ENCODE measurements around the gene SP6.

The SP6 gene

GRCh38 chr17:47856830-47857229, 5.9 kb upstream of the SP6 start:
- no peak for DNase-seq (ENCODE audit: low read depth in 2 of 2)

DNA sequence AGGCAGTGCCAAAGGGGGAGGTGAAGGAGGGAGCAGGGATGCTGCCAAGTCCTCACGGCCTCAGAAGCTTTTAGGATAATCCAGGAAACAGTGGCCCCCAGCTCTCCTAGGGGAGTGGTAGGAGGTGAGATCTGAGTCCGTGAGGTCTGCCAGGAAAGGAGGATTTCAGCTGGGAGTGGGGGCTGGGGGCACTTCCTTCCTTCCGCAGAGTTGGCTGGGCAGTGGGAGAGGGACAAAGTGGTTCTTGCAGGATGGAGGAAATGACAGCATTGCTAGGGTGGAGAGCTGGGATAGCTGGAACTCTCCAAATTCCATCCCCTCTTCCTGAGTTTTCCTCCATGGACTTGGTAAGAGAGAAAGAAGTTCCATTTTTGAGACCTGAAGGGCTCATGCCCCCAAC, 4.8 kb upstream of the SP6 start:
- DNase-seq (ENCODE audit: low read depth in 2 of 2) = no peak

DNA sequence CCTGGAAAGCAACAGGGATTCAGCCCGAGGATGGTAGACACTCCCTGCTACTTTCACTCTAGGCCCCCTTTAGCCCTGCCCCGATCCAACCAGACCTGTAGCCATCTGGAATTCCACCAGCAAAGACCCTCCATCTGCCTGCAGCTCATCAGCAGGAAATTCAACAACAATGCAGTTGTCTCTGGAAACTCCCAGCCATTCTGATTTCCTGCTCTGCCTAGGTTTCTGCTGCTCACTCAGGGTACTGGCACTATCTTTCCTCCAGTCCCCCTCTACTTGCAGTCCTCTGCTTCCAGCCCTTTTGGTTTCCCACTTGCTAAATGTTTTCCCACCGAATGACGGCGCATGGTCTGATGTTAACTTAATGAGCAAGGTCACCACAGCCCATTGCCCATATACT, 2.7 kb upstream of the SP6 start:
- no peak for DNase-seq (ENCODE audit: low read depth in 2 of 2)

DNA sequence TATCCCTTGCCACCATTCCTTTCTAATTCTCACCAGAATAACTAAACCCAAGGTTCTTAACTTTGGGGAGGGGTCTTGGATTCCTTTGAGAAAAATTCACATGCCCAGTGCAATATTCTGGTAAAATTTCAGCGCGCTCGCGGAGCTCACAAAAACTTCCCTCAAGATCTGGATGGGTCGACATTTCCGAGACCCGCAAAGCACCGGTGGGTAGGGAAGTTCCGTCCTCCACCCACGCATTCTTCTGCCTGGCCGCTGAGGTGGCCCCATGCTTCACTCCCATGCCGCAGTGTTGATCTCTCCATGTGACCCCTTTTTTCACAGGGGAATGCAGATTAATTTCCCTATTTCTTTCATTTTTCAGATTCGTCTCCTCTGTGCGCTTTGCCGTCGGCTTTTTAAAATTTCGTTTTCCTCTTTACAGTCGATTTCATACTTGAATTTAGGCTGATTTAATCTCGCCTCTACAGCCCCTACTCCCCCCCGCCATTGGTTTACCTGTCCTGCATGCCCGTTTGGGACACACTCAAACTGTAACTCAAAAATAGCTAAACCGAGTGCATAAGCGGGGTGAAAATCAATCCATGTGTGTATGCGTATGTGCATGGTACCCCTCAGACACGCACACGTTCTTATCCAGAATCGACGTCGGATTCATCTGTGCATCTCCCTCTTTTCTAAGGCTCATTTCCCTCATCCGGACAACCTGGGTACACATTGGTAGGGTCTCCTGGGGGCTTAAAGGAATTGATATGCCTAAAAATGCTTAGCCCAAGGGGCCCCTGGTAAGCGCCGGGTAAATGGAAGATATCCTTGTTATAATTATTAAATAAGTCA, 1.4 kb upstream of the SP6 start:
- DNase-seq (ENCODE audit: low read depth in 2 of 2) = no peak

- DNase-seq (ENCODE audit: low read depth in 2 of 2) = no peak
Measured at GRCh38 chr17:47851764-47852112, 775 bp upstream of the SP6 start.

DNA sequence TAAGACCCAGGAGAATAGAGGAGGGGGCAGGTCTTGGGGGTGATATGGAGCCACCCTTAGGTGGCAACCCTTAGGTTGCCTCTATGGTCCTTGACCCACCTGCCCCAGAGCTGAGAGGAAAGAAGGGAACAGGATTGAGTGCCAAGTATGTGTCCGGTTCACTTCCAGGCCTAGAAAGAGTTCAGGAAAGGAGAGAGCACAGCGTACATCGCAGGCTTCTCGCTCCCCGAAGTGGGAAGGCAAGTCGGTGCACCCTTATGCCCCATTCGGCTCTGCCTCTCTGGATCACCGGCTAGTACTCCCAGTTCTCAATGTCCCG, 631 bp downstream of the SP6 start:
- DNase-seq (ENCODE audit: low read depth in 2 of 2) = no peak

- DNase-seq (ENCODE audit: low read depth in 2 of 2) = no peak
Measured at GRCh38 chr17:47848198-47848513, 2.8 kb downstream of the SP6 start.

- DNase-seq (ENCODE audit: low read depth in 2 of 2) = no peak
Measured at GRCh38 chr17:47847341-47848197, 3.4 kb downstream of the SP6 start.

DNA sequence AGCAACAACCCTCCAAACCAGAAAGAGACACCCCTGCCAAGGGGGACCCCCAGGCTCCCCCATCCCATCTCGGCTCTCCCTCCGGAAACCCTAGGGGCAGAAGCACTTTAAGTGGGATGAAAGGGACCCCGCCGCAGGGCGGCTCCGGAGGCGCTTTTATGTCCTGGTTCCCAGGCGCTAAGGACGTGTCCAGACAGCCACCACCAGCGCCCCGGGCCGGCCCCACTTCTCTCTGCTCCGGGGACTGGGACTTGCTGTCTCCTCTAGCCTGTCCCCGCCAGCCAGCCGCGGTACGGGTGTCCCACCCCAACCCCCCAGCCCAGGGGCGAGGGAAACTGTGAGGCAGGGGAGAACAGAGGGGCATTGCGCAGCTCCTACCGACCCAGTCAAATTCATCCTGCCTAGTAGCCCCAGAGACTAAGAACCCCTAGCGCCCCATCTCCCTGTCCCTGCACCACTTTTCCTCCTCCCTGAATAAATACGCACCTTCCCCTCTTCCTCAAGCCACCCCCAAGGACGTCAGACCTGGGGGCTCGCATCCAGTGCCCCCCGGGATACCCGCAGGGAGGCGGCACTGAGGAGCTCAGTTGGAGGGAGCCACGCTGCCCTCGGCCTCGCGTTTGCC, 4.1 kb downstream of the SP6 start:
- no peak for DNase-seq (ENCODE audit: low read depth in 2 of 2)

GRCh38 chr17:47845716-47846075, 5.3 kb downstream of the SP6 start:
- no peak for DNase-seq (ENCODE audit: low read depth in 2 of 2)

DNA sequence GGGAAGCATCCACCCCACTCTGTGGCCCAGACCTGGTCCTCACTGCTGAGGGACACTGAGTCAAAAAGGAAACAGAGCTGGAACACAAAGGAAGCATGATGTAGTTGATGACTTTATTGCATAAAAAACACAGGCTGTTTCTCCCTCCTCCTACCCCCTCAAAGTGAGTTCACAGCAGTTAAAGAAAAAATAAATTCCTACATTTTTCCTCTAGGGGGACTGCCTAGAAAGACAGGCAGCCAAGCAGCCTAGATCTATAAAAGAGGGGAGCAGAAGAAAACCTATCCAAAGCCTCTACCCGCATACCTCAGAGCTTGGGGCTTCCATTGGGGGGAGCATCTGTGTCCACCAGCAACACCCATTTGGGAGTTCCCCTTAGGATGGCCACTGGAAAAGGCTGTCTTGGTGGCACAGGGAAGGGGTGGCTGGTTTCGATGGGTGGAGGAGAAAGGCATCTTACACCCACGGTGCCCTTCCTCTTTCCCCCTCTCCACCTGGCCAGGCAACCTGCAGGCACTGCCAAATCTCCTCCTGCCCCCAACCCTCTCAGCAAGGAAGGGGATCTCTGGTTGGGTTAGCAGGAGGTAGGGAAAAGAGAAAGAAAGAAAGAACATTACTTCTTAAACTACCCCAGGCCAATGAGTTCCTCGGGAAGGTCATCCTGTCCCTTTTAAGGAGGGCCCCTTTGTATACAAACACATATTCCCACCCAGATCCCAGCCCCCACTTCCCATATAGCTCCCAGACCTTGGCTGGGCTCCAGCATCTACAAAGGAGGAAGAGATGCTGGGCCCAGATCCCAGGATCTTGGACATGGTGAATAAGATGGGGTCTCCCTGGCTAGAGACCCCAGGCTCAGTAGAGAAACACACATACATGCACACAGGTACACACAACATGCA, 5.9 kb downstream of the SP6 start:
- no peak for DNase-seq (ENCODE audit: low read depth in 2 of 2)

DNA sequence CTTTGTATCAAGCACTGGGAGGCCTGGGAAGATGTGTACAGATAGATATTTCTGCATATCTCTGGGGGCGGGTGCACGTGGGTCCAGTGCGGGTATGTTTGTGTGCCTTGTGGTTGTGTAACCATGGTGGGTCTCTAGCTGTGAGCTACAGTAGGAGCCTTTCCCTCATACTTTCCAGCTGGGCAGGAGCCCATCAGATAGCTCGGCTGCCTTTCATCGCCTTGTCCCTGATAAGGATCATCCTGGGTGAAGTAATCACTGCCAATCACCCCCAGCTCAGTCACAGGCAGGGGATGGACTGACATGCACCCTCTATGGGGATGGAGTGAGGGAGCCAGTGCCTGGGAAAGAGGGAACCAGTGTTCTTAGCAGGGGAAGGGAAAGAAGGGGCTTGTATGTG, 6.7 kb downstream of the SP6 start:
- no peak for DNase-seq (ENCODE audit: low read depth in 2 of 2)

GRCh38 chr17:47843391-47843730, 7.6 kb downstream of the SP6 start:
- no peak for DNase-seq (ENCODE audit: low read depth in 2 of 2)

DNA sequence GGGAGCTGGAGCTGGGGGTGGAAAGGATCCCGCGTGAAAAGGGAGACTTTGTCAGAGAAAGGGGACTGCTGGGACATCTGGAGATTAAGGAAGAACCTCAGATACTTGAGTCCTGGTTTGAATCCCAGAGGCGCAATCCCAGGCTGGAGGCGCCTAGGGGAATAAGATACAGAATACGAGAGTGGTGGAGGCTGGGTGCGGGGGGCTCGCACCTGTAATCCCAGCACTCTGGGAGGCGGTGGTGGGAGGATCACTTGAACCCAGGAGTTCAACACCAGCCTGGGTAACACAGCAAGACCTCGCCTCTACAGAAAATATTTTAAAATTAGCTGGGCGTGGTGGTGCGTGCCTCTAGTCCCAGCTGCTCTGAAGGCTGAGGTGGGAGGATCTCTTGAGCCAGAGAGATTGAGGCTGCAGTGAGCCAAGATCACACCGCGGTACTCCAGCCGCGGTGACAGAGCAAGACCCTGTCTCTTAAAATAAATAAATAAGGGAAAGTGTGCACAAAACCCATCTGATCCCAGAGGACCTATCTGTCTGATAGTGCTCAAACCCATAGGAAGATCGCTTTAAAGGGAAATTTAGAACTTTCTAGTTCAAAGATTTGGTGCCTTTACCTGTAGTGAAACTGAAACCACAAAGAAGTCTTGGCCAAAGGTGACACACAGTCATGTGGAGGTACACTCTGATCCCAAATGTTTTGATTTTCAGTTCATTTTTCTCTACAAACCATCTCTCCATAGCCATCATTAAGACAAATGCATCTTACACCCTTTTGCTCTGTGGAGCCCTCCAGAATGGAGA, 9.3 kb downstream of the SP6 start:
- DNase-seq (ENCODE audit: low read depth in 2 of 2) = no peak

- peak; percentile 62 to 67 for DNase-seq (ENCODE audit: low read depth in 2 of 2)
Measured at GRCh38 chr17:47840742-47841487, 10.0 kb downstream of the SP6 start, which contains the start of gene SCRN2. TSS of gene SCRN2 (minus strand) at chr17:47841273. CDS start at chr17:47840843, 430 bp downstream.

GRCh38 chr17:47840001-47840741, 10.8 kb downstream of the SP6 start:
- no peak for DNase-seq (ENCODE audit: low read depth in 2 of 2)

- no peak for DNase-seq (ENCODE audit: low read depth in 2 of 2)
Measured at GRCh38 chr17:47839071-47839470, 11.9 kb downstream of the SP6 start.

- DNase-seq (ENCODE audit: low read depth in 2 of 2) = no peak
Measured at GRCh38 chr17:47838636-47839035, 12.3 kb downstream of the SP6 start.

- no peak for DNase-seq (ENCODE audit: low read depth in 2 of 2)
Measured at GRCh38 chr17:47837401-47838039, 13.4 kb downstream of the SP6 start.

All from stimulated activated CD8-positive, alpha-beta memory T cell treated with anti-CD3 and anti-CD28 coated beads, Interleukin-15, amount 100 ng/mL, for 4 hours (primary cell).